Urinary bladder (tissue), 4 donors: ENCODE results near the gene HGS. TPM values are rescaled to one million over a fixed set of nuclear protein-coding genes. Genes with fewer than 3 reads are reported as not detected.

Source experiments
- DNase-seq: peaks from one replicate; pipeline ENCODE4 v3.0.0-alpha.2; 2015; ENCODE audit errors: extremely low spot score
- H3K27ac ChIP-seq: one replicate; pipeline ENCODE4 v1.5.1; 2013; ENCODE audit warnings: low read depth, mild to moderate bottlenecking, moderate library complexity
- H3K36me3 ChIP-seq: one replicate; pipeline ENCODE4 v1.6.1; 2013; ENCODE audit warnings: mild to moderate bottlenecking, moderate library complexity; ENCODE audit not compliant: insufficient read depth
- H3K4me1 ChIP-seq: one replicate; pipeline ENCODE4 v1.6.1; 2013; ENCODE audit warnings: mild to moderate bottlenecking, moderate library complexity; ENCODE audit not compliant: insufficient read depth
- H3K4me3 ChIP-seq: one replicate; pipeline ENCODE4 v1.5.1; 2013; ENCODE audit warnings: low read depth, low read length
- WGBS: extraction: QIAGEN DNeasy Blood & Tissue Kit; methylation state at CpG from one replicate; pipeline ENCODE4 v1.1.7; 2013; 5-methylcytosine and 5-hydroxymethylcytosine counted together
- polyA plus RNA-seq: library from polyadenylated mRNA; stranded (reverse); fragments of 200-250 nt; gene quantifications from one replicate; pipeline ENCODE4 v1.2.3, GENCODE V29; 2013
- total RNA-seq: library from RNA; depleted of rRNA; stranded (reverse); fragments of >200 nt; gene quantifications from one replicate; pipeline ENCODE4 v1.2.3, GENCODE V29; 2014
- donor health status: healthy with polysubstance abuse.
- donor health status: healthy.

HGS gene
- total and polyA plus RNA-seq, 2 donors = 36.1 to 92.7 TPM

- no peak overlapping the region for H3K27ac ChIP-seq
- 96% methylated on average over 25 of the region's 25 CpGs for WGBS
Measured at GRCh38 chr17:81717049-81717765, 33.4 kb downstream of the HGS start.

GRCh38 chr17:81717766-81718089 is 33.9 kb downstream of the HGS start:
- H3K4me1 ChIP-seq = no peaks in the 10 kb centered on the region
- no peak overlapping the region for H3K4me3 ChIP-seq
- 95% methylated on average over 9 of the region's 9 CpGs for WGBS
- H3K36me3 ChIP-seq = no peaks in the 10 kb centered on the region
- H3K27ac ChIP-seq = no peak overlapping the region
- no peak for DNase-seq

More at GRCh38 chr17:81717049-81717765, 33.4 kb downstream of the HGS start:
- DNase-seq = no peak
- Histone ChIP-seq H3K36me3 (no peaks in the 10 kb centered on the region), H3K4me3 (no peak overlapping the region), H3K4me1 (no peaks in the 10 kb centered on the region)

DNA sequence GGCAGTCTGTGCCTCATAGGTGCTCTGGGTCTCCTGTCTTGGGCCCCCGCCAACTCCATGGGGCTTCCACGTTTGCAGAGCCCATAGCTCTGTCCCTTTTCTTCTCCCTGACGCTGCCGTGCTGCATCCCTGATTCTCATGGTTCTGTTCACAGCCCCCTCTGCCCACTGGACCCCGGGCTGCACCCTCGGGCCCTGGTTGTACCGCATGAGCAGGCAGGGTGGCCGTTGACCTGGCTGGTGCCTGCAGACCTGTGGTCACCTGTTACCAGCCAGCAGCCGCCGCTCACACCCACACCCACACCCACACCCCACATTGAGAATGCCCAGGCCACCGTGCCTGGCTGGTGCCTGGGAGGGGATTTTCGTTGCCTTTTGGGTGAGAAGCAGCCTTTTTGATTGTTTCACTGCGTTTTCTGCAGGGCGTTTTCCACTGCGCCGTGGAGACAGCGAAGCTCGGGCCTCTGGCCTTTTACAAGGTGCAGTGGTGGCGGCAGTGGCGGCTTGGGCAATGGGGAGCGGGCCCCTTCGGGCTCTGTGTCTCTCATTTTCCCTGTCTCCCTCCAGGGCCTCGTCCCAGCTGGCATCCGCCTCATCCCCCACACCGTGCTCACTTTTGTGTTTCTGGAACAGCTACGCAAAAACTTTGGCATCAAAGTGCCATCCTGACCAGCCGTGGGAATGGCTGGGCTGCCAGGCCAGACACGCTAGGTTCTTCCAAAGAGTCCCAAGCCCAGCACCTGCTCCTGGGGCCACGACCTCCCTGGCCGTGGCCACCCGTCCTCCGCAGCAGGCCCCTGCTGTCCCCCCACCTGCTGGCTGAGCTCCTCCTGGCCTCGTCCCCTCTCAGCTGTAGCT is 35.8 kb downstream of the HGS start:
- no peaks in the 10 kb centered on the region for H3K36me3 ChIP-seq

DNA sequence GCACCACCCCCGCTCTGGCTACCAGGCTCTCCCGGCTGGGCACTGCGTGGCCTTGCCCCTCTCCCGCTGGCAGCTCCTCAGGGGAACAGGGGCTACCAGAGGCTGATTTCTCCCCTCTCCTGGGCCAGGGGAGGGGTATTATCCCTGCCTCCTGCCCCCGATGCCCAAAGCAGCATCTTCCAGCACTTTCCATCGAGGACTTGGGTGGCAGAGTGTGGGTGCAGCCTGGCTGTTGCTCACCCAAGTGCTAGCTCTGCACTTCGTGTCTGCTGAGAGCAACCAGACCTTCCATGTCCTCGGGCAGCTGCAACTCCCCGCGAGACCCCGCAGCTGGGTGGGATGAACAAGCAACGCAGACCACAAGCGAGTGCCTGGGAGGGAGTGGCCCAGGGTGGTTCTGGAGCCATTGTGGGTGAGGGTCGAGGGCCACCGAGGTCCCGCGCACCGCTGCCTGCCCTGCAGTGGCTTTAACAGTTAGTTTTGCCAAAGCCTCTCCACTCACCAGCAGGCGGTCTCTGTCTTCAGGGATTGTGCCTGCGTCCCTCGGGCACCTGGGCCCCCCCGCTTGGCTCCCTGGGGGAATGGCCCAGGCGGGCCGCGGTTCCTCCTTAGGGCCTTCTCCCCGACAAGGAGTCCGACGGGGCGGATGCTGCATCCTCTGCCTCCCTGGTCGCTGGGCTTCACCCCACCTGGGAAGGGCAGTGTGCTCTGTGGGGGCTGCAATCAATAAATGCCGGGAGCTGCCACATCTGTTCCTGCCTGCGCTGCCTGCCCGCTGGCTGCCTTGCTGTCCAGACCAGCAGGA is 36.7 kb downstream of the HGS start:
- WGBS = 84% methylated on average over 33 of the region's 33 CpGs

More for the DNA sequence above, 35.8 kb downstream of the HGS start:
- H3K4me3 ChIP-seq = no peak overlapping the region
- DNase-seq = no peak
- no peaks in the 10 kb centered on the region for H3K4me1 ChIP-seq
- WGBS = 91% methylated on average over 32 of the region's 33 CpGs
- H3K27ac ChIP-seq = no peak overlapping the region

GRCh38 chr17:81722184-81723120 is 38.6 kb downstream of the HGS start:
- Histone ChIP-seq H3K4me3 (no peak overlapping the region), H3K27ac (peak overlapping the region; percentile 47), H3K36me3 (no peaks in the 10 kb centered on the region), H3K4me1 (no peaks in the 10 kb centered on the region)
- 58% methylated on average over 10 of the region's 10 CpGs for WGBS
- no peak for DNase-seq

More for the DNA sequence above, 36.7 kb downstream of the HGS start:
- H3K4me1 ChIP-seq = no peaks in the 10 kb centered on the region
- no peaks in the 10 kb centered on the region for H3K36me3 ChIP-seq
- H3K27ac ChIP-seq = no peak overlapping the region
- H3K4me3 ChIP-seq = no peak overlapping the region
- no peak for DNase-seq

DNA sequence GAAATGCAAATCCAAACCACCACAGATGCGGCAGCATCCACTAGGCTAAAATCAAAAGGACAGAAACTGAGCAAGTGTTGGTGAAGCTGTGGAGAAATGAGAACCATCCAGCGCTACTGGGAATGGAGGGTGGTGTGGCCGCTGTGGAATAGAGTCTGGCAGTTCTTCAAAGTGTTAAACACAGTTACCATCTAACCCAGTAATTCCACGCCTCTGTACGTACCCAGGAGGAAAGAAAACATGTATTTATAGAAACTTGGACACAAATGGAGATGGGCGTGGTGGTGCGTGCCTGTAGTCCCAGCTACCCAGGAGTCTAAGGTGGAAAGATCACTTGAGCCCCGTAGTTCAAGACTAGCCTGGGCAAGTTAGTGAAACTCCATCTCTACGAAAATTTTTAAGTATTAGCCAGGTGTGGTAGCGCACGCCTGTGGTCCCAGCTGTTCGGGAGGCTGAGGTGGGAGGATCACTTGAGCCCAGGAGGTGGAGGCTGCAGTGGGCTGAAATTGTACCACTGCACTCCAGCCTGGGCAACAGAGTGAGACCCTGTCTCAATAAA is 39.9 kb downstream of the HGS start:
- H3K4me3 ChIP-seq = no peak overlapping the region
- no peaks in the 10 kb centered on the region for H3K4me1 ChIP-seq
- H3K27ac ChIP-seq = no peak overlapping the region
- no peaks in the 10 kb centered on the region for H3K36me3 ChIP-seq
- 52% methylated on average over 12 of the region's 12 CpGs for WGBS
- DNase-seq = no peak

- Histone ChIP-seq H3K4me3 (no peak overlapping the region), H3K27ac (no peak overlapping the region), H3K4me1 (no peaks in the 10 kb centered on the region), H3K36me3 (no peaks in the 10 kb centered on the region)
- 83% methylated on average over 9 of the region's 9 CpGs for WGBS
- no peak for DNase-seq
Measured at GRCh38 chr17:81725439-81725838, 41.6 kb downstream of the HGS start.

- Histone ChIP-seq H3K27ac (no peak overlapping the region), H3K4me3 (no peak overlapping the region), H3K4me1 (no peaks in the 10 kb centered on the region), H3K36me3 (no peaks in the 10 kb centered on the region)
- peak; percentile 67 for DNase-seq
- WGBS = 50% methylated on average over 9 of the region's 9 CpGs
Measured at GRCh38 chr17:81726004-81726403, 42.2 kb downstream of the HGS start.

DNA sequence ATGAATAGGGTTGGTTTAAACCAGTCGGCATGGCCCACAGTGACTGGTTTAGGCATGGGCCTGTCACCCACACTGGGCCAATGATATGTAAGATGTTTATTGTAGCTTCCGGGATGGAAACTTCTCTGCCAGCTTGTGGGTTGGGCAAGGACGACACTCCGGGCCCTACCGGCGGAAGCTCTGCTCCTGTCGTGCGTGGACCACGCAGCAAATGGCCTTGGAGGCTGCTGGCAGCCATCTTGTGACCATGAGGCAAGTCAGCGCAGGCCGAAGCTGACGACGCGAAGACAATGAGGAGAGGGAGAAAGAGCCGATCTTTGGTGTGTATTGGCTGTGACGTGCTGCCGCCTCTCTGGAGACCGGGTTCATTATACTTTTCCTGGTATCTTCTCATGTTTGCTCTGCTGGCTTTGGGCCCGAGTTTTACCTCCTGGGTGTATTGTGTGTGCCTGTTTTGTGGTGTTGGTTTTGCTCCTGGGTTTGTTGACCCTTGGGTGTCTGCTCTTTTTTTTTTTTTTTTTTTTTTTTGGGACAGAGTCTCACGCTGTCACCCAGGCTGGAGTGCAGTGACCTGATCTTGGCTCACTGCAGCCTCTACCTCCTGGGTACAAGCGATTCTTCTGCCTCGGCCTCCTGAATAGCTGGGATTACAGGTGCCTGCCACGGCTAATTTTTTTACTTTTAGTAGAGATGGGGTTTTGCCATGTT is 43.7 kb downstream of the HGS start:
- WGBS = 84% methylated on average over 23 of the region's 23 CpGs
- no peak for DNase-seq
- Histone ChIP-seq H3K36me3 (no peaks in the 10 kb centered on the region), H3K4me3 (no peak overlapping the region), H3K27ac (no peak overlapping the region), H3K4me1 (no peaks in the 10 kb centered on the region)

- H3K4me3 ChIP-seq = no peak overlapping the region
Measured at GRCh38 chr17:81733507-81734404, 49.9 kb downstream of the HGS start.

DNA sequence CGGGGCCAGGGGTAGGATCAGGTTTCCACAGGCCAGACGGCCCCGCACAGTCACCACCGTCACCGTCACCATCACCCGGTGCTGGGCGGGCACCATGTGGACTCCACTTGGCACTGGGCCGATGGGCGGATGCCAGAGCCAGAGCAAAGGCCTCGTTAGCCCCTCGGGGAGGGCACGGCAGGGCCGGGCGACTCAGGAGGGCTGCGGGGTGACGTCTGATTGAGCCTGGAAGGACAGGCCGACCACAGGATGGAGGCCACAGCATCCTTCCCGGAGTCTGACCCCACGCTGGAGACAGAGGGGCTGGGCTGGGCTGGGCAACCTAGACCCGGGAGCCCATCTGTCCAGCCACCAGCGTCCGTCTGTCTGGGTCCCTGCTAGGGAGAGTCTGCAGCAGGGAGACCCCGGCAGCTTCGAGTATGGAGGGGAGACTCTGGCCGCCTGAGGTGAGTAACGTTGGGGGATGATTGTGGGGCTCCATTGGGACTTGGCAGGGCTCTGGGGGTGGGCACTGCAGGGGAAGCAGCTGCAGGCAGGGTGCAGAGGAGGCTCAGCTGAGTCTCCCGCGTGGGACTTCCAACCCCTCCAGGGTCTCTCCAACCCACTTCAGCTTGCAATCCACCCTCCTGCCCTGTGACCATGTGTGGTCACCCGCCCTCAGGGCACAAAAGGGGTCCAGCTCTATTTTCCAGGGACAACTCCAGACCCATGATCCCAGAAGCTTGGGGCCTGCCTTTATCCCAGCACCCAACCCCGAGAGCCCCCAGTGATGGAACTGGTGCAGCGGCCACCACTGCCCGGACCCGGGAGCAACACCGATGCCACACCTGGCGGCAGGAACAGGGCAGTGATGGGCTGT is 50.8 kb downstream of the HGS start:
- no peak overlapping the region for H3K27ac ChIP-seq
- no peak for DNase-seq
- H3K4me1 ChIP-seq = no peaks in the 10 kb centered on the region
- WGBS = 82% methylated on average over 35 of the region's 35 CpGs
- no peak overlapping the region for H3K4me3 ChIP-seq
- H3K36me3 ChIP-seq = no peaks in the 10 kb centered on the region

More at GRCh38 chr17:81733507-81734404, 49.9 kb downstream of the HGS start:
- no peak for DNase-seq
- 47% methylated on average over 32 of the region's 32 CpGs for WGBS
- Histone ChIP-seq H3K27ac (no peak overlapping the region), H3K4me1 (no peaks in the 10 kb centered on the region), H3K36me3 (no peaks in the 10 kb centered on the region)
